GM19043 (cell line): ENCODE data around the gene SLC25A19.
A peak's percentile ranks its signal among the peaks of the same experiment; 100 is the strongest.

Source experiments
- ATAC-seq: cut with Tn5 transposase; IDR thresholded peaks from one replicate; pipeline ENCODE4 v1.9.1; 2021; ENCODE audit warnings: low read depth; ENCODE audit not compliant: unreplicated experiment

SLC25A19 gene

GRCh38 chr17:75244133-75244866 lies 44.9 kb downstream of the SLC25A19 start:
- ATAC-seq = no peak

DNA sequence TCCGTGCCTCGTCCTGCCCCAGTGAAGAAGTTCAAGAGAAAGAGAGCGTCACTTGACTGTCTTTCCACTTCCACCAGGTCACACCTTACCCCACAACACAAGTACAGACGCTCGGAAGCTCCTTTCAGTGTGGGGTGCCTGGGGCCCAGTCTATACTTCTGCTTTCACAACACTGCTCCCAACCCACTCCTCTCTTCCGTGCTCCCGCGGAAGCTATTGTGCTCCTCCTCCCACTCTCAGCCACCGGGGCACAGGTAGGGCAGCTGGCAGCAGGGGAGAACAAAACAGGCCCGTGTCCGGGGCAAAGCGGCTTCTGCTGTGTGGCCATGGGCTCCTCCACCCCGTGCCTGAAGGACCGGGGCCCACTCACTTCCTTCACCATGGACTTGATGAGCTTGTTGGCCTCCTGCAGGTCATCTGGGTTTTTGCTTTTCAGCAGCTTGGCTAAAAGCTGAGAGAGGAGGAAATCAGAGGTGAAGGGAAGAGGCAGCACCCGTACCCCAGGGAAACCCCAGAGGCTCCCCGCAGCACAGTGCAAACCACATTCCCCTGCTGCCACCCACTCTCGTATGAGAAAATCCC lies 46.7 kb downstream of the SLC25A19 start:
- no peak for ATAC-seq

GRCh38 chr17:75241996-75242460 lies 47.2 kb downstream of the SLC25A19 start:
- ATAC-seq = no peak

GRCh38 chr17:75241502-75241901 lies 47.7 kb downstream of the SLC25A19 start:
- no peak for ATAC-seq

GRCh38 chr17:75241143-75241430 lies 48.1 kb downstream of the SLC25A19 start:
- no peak for ATAC-seq

DNA sequence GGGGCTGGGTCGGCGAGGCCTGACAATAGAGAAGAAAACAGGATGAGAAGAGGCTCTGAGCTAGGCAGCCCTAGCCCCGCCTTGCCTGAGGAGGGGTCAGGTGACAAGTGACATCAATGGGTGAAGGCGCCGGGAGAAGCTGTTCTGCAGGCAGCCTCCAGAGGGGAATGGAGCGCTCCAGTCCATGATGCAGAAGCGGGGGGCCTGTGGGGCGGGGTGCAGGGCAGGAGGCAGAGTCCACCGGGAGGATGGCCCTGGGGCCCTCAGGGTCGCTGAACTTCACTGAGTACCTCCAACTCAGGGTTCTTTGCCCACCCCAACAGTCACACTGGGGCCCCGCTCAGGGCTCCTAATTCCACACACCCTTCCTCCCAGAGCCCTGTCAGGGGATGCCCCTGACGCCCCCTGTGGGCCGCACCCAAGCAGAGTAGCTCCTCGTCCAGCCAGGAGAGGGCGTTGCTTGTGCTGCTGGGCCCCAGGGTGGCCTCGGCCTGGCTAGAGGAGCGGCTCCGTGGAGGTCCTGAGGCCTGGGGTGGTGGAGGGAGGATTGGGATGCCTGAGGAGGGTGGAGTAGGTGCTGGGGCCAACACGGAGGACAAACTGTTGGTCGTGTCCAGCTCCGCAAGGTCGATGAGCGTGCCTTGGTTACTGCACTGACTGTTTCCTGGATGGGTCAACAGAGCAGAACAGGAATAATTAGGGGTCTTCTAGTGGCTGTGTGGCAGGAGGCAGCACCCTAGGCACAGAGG lies 48.7 kb downstream of the SLC25A19 start:
- ATAC-seq = no peak

GRCh38 chr17:75239778-75240393 lies 49.3 kb downstream of the SLC25A19 start:
- no peak for ATAC-seq

DNA sequence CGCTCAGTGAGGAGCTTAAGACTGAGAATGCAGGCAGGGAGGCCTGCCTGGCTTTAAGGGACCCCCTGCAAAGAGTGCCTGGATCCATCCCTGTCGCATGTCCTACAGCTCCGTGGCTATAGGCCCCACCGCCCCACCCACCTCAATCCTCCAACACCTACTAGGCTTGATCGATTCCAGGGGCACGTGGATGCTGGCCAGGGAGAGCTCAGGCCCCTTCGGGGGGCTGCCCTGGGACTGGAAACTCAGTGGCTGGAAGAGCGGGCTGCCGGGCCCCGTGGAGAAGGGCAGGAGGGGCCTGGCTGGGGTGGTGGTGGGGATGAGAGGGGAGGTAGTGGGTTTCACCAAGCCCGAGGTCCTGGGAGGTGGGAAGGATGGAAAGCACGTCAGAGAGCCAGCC lies 50.0 kb downstream of the SLC25A19 start:
- no peak for ATAC-seq

GRCh38 chr17:75238684-75239191 lies 50.5 kb downstream of the SLC25A19 start:
- peak; percentile 63 for ATAC-seq

GRCh38 chr17:75238020-75238580 lies 51.1 kb downstream of the SLC25A19 start:
- ATAC-seq = no peak

DNA sequence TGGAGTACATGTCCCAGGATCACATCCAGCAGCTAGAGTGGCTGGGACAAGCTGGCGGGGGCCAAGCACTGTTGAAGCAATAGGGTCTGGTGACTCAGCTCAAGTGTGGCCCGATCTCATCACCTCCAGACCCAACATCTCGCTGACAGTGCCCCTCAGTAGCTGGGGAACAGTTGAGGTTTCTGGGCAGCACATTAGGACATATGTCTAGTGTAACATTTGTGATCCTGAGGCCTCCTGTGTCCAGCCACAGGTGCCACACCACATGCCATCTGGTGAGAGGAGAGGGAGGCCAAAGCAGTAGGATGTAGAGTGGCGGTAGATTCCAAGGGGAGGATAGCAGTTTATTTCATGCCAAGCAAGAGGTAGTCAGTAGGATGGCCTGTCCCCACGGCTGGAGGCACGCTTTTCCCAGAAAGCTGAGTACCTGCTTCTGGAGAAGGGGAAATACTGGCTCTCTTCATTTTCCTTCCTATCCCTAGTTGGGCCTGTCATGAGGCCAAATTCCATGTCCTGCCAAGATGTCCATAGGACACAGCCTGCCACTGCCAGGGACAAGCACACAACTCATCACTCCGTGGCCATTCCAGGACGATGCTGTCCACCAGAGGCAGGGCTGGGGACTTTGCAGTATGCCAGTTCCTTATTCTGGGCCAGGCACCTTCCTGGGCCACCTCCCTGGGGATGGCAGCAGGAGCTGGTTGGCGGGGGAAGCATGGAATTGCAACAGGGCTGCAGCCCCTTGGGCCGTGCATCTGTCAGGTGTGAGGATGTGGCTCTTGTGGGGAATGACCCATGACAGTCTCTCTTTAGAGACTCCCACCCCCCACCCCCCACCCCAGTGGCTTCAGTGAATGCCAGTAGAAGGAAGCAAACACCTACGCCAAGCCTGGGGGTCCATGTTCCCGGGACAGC lies 51.9 kb downstream of the SLC25A19 start:
- ATAC-seq = no peak

DNA sequence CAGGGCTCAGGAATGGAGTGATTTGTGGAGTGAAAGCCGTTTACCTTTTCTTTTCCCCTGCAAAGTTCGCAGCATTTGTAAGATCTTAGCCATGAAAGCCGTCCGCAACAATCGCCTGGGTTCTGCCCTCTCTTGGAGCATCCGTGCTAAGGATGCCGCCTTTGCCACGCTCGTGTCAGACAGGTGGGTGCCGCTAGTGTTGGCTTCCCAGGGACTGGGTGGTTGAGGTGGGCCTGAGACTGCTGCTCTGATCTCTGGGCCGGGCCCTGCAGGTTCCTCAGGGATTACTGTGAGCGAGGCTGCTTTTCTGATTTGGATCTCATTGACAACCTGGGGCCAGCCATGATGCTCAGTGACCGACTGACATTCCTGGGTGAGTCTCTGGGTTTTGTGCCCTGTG lies 56.4 kb downstream of the SLC25A19 start:
- no peak for ATAC-seq

DNA sequence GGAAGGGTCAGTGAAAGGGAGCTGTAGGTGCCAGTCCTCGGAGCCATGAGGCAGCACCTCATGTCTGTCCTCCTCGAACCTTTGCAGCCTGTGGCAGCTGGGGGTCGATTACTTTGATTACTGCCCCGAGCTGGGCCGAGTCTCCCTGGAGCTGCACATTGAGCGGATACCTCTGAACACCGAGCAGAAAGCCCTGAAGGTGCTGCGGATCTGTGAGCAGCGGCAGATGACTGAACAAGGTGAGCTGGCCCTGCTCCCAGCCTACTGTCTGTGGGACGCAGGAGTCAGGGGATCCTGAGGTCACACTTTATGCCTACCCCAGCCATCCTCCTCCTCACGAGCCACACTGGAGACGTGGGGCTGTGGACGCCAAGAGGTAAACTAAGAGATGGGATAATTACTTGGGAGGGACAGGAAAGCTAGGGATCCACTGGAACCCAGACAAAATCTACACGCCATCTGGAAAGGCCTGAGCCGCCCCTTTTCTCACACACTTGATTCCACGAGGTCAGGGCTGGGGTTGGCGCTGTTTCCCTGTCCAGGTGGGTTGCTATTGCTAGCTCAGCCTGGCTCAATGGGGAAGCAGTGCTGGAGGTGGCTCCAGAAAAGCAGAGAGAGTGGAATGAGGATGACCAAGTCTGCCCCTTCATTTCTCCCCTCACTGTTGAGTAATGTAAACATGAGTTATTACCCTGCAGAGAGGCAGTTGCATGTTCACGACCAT lies 57.3 kb downstream of the SLC25A19 start:
- no peak for ATAC-seq

GRCh38 chr17:75231071-75231470 lies 58.2 kb downstream of the SLC25A19 start:
- no peak for ATAC-seq

DNA sequence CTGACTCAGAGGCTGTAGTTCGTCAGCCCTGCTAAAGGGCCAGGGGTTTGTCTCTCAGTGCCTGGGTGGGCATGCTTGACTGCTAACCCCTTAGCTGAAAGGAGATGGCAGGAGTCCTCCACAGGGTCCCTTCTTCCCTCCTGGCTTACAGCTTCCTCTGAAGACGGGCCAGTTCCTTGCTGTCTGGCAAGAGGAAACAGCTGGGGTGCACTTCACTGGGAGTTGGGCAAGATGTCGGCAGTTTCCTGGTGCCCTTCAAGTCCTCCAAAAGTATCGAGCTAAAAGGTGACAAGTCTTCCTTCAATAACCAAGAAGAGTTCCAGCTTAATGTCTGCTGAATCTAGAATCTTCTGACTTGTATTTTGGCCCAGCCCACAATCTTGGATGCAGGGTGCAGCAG lies 60.4 kb downstream of the SLC25A19 start:
- no peak for ATAC-seq

DNA sequence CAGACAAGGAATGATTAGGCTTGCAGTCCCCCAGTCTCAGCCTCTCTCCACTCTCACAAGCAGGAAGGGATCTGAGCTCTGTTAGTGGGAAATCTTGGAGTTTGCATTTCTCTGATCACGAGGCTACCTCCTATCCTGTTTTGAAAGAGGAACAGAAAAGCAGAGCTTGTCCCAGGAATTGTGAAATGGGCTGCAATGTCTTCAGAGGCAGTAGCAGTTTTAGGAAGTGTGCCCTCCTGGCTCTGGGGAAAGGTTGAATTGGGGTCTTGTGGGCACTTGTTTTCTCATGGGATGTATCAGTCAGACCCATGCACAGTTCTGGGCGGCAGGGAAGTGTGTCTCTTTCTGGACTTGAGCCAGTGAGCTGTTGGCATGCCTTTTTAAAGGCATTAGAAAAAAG lies 60.9 kb downstream of the SLC25A19 start:
- no peak for ATAC-seq

GRCh38 chr17:75227729-75228128 lies 61.5 kb downstream of the SLC25A19 start:
- ATAC-seq = no peak

- ATAC-seq = no peak
Measured at GRCh38 chr17:75225016-75225415, 64.2 kb downstream of the SLC25A19 start.
